GM18909 (cell line): ENCODE data around the gene DEDD.

ENCODE experiments used
- ATAC-seq: cut with Tn5 transposase; IDR thresholded peaks from one replicate; pipeline ENCODE4 v1.9.1; 2021; ENCODE audit warnings: mild to moderate bottlenecking; ENCODE audit not compliant: unreplicated experiment, poor library complexity

DEDD gene

GRCh38 chr1:161079436-161080110 is 52.9 kb downstream of the DEDD start:
- ATAC-seq = no peak

- ATAC-seq = no peak
Measured at GRCh38 chr1:161077426-161077825, 55.0 kb downstream of the DEDD start.

GRCh38 chr1:161076410-161076809 is 56.1 kb downstream of the DEDD start:
- ATAC-seq = no peak

GRCh38 chr1:161074676-161075368 is 57.6 kb downstream of the DEDD start:
- ATAC-seq = no peak

- no peak for ATAC-seq
Measured at GRCh38 chr1:161073474-161074121, 58.9 kb downstream of the DEDD start.

GRCh38 chr1:161072751-161073449 is 59.6 kb downstream of the DEDD start:
- ATAC-seq = no peak

- no peak for ATAC-seq
Measured at GRCh38 chr1:161071886-161072371, 60.5 kb downstream of the DEDD start.
